Testis (tissue), 2 donors: ENCODE data around the gene CCNC.

Experiments
- CTCF ChIP-seq, 3 experiments: fragments of 450-650 bp in 2 of 3; fragments of 200-600 bp in 1 of 3; sonication (generic) in 1 of 3; IDR thresholded peaks; one replicate each; pipeline ENCODE4 v1.5.1; 2016 to 2019; ENCODE audit warnings: antibody characterized with exemption in 3 of 3, mild to moderate bottlenecking in 2 of 3, moderate library complexity in 1 of 3
- POLR2A ChIP-seq: fragments of 450-650 bp; IDR thresholded peaks from one replicate; pipeline ENCODE4 v1.6.1; 2017; ENCODE audit warnings: antibody characterized with exemption, mild to moderate bottlenecking, moderate library complexity

- TF ChIP-seq CTCF (IDR thresholded peaks at IDR 0.05), result no peak
- TF ChIP-seq POLR2A, result no peak
Observed at GRCh38 chr6:99590728-99591672, 22.5 kb upstream of the CCNC start.
